Right cardiac atrium (tissue), 5 donors: ENCODE data around the gene PHPT1. TPM values are rescaled to one million over a fixed set of nuclear protein-coding genes. Genes with fewer than 3 reads are reported as not detected.
A peak's percentile ranks its signal among the peaks of the same experiment; 100 is the strongest.
"Not testable (repeated sequence)": the region's sequence is repeated elsewhere in the genome, so short reads cannot be mapped to it uniquely, and the experiment has no call there.

Source experiments
- ATAC-seq, 2 donors: fragments of 200-7000 bp; cut with Tn5 transposase; one replicate each; pipeline versions ENCODE4 v1.8.0 to v1.9.1; 2020; ENCODE audit warnings: moderate library complexity in 2 of 2, mild to moderate bottlenecking in 1 of 2
- DNase-seq, 3 donors: peaks; one replicate each; pipeline ENCODE4 v3.0.0-alpha.2; 2020
- H3K27ac ChIP-seq: one replicate; pipeline ENCODE4 v1.5.1; 2013; ENCODE audit warnings: mild to moderate bottlenecking, low read length, control low read depth, moderate library complexity
- H3K27me3 ChIP-seq: one replicate; pipeline ENCODE4 v1.6.1; 2013; ENCODE audit not compliant: control insufficient read depth, insufficient read depth
- H3K4me1 ChIP-seq: one replicate; pipeline ENCODE4 v1.6.1; 2013; ENCODE audit warnings: low read length; ENCODE audit not compliant: control insufficient read depth, insufficient read depth
- H3K4me3 ChIP-seq: one replicate; pipeline ENCODE4 v1.5.1; 2013; ENCODE audit warnings: low read length, control low read depth
- H3K9me3 ChIP-seq: one replicate; pipeline ENCODE4 v1.6.1; 2013; ENCODE audit warnings: low read length; ENCODE audit not compliant: control insufficient read depth
- WGBS: extraction: QIAGEN DNeasy Blood & Tissue Kit; methylation state at CpG from one replicate; pipeline ENCODE4 v1.1.7; 2013; 5-methylcytosine and 5-hydroxymethylcytosine counted together
- intact Hi-C, 4 donors: fragments of 100-400 bp; cut with DNase I; formaldehyde crosslinking; loops; one replicate each; pipeline versions ENCODE4 v1.11.0 to v1.14.0; 2022 to 2023
- polyA plus RNA-seq: library from polyadenylated mRNA; stranded (reverse); fragments of 200-250 nt; gene quantifications from one replicate; pipeline ENCODE4 v1.2.3, GENCODE V29; 2013
- total RNA-seq, 4 donors: library from RNA; stranded (reverse); fragmentation: NEBNext Ultra II Directional; extraction: Animal tissue kit (Norgen Biotek cat#: 25700); gene quantifications; one replicate each; pipeline ENCODE4 v1.2.1, GENCODE V29; 2021
- donor health status: healthy with polysubstance abuse.
- donor health status: DM: no; HTN: yes; CAD: no.
- donor health status: DM: no; HTN: no; CAD: no.
- donor health status: DM: no; HTN: yes; CAD: no; lungs with severe emphysema.
- donor health status: DM: yes; HTN: yes; CAD: no.

The PHPT1 gene
- total and polyA plus RNA-seq, 5 donors = 176 to 329 (median 205) TPM

GRCh38 chr9:136840140-136840876 lies 8.9 kb upstream of the PHPT1 start:
- no peak overlapping the region for H3K4me3 ChIP-seq
- peak in 2 of 3 donors; percentile 50 to 72 for DNase-seq
- 61% methylated on average over 32 of the region's 32 CpGs for WGBS
- no peaks in the 10 kb centered on the region for H3K27me3 ChIP-seq
- intact Hi-C loops = loop anchor here in 1 of 4 donors (10.0 kb wide), 1 partner anchor 104 kb away; the partner anchor contains the start of genes C8G and FBXW5
- H3K9me3 ChIP-seq = no peaks in the 10 kb centered on the region
- ATAC-seq = no peak
- no peak overlapping the region for H3K27ac ChIP-seq
- H3K4me1 ChIP-seq = peaks cover 8% of the 10 kb centered on the region

GRCh38 chr9:136840877-136841645 lies 8.1 kb upstream of the PHPT1 start:
- DNase-seq = peak in 2 of 3 donors; percentile 79 to 81
- H3K9me3 ChIP-seq = no peaks in the 10 kb centered on the region
- peak; percentile 5 to 29 for ATAC-seq
- no peaks in the 10 kb centered on the region for H3K27me3 ChIP-seq
- 66% methylated on average over 28 of the region's 28 CpGs for WGBS
- H3K27ac ChIP-seq = no peak overlapping the region
- peaks cover 8% of the 10 kb centered on the region for H3K4me1 ChIP-seq
- no peak overlapping the region for H3K4me3 ChIP-seq
- intact Hi-C loops = loop anchor here in 1 of 4 donors (10.0 kb wide), 1 partner anchor 104 kb away; the partner anchor contains the start of genes C8G and FBXW5

- H3K27me3 ChIP-seq, H3K9me3 ChIP-seq, H3K4me3 ChIP-seq, H3K4me1 ChIP-seq, H3K27ac ChIP-seq: not testable (repeated sequence)
- intact Hi-C loops = loop anchor here in 1 of 4 donors (10.0 kb wide), 1 partner anchor 103 kb away; the partner anchor contains the start of genes C8G and FBXW5
- WGBS = 47% methylated on average over 16 of the region's 16 CpGs
- ATAC-seq = peak in 1 of 2 donors; percentile 0
- DNase-seq = peak in 2 of 3 donors; percentile 54 to 65
Observed at GRCh38 chr9:136841646-136842379, 7.4 kb upstream of the PHPT1 start.

GRCh38 chr9:136842380-136842948 lies 6.7 kb upstream of the PHPT1 start, which contains the start of gene AJM1:
TSS of gene AJM1 (plus strand) at chr9:136842478. CDS start at chr9:136844415, 1,937 bp downstream.
- not testable (repeated sequence) for H3K27me3 ChIP-seq, H3K9me3 ChIP-seq, H3K27ac ChIP-seq, H3K4me1 ChIP-seq
- peak within 1 kb of the TSS; percentile 8 for H3K4me3 ChIP-seq
- DNase-seq (peak; percentile 79 to 93 (median 92)), ATAC-seq (peak; percentile 76 to 77)
- WGBS = 1% methylated on average over 25 of the region's 27 CpGs
- intact Hi-C loops = loop anchor here in 1 of 4 donors (10.0 kb wide), 1 partner anchor 102 kb away; the partner anchor contains the start of genes C8G and FBXW5

- not testable (repeated sequence) for H3K4me3 ChIP-seq, ATAC-seq, H3K4me1 ChIP-seq, H3K9me3 ChIP-seq, H3K27ac ChIP-seq, H3K27me3 ChIP-seq, DNase-seq
- WGBS = 13% methylated on average over 20 of the region's 21 CpGs
- intact Hi-C loops = loop anchor here in 1 of 4 donors (10.0 kb wide), 1 partner anchor 102 kb away; the partner anchor contains the start of genes C8G and FBXW5
Observed at GRCh38 chr9:136843159-136843800, 5.9 kb upstream of the PHPT1 start.

GRCh38 chr9:136843801-136844740 lies 5.1 kb upstream of the PHPT1 start:
- H3K9me3 ChIP-seq, ATAC-seq, H3K4me3 ChIP-seq, H3K27ac ChIP-seq, H3K4me1 ChIP-seq, H3K27me3 ChIP-seq: not testable (repeated sequence)
- 13% methylated on average over 99 of the region's 99 CpGs for WGBS
- intact Hi-C loops = loop anchor here in 1 of 4 donors (10.0 kb wide), 1 partner anchor 101 kb away; the partner anchor contains the start of genes C8G and FBXW5
- DNase-seq = peak in 2 of 3 donors; percentile 81

- Histone ChIP-seq H3K9me3 (no peaks in the 10 kb centered on the region), H3K27ac (no peak overlapping the region), H3K27me3 (no peaks in the 10 kb centered on the region), H3K4me3 (no peak overlapping the region), H3K4me1 (peaks cover 8% of the 10 kb centered on the region)
- DNase-seq = peak in 1 of 3 donors; percentile 61
- intact Hi-C loops = loop anchor here in 2 of 4 donors (5.0 to 10.0 kb wide), 3 partner anchors 97 to 142 kb away; partner anchors contain the start of genes FBXW5 (in 2 of the 2) and C8G (in 1 of the 2)
- ATAC-seq = no peak
- WGBS = 31% methylated on average over 86 of the region's 88 CpGs
Observed at GRCh38 chr9:136844761-136845464, 4.3 kb upstream of the PHPT1 start.

GRCh38 chr9:136845465-136846260 lies 3.5 kb upstream of the PHPT1 start:
- Histone ChIP-seq H3K27me3 (no peaks in the 10 kb centered on the region), H3K4me3 (no peak overlapping the region), H3K4me1 (peaks cover 10% of the 10 kb centered on the region), H3K27ac (no peak overlapping the region), H3K9me3 (no peaks in the 10 kb centered on the region)
- DNase-seq = peak in 1 of 3 donors; percentile 66
- WGBS = 43% methylated on average over 102 of the region's 102 CpGs
- ATAC-seq = no peak
- intact Hi-C loops = loop anchor here in 2 of 4 donors (5.0 to 10.0 kb wide), 3 partner anchors 97 to 142 kb away; partner anchors contain the start of genes FBXW5 (in 2 of the 2) and C8G (in 1 of the 2)
